Neuronal stem cell (in vitro differentiated cells): Measurements from ENCODE around the gene ARMC8. TPM values are rescaled to one million over a fixed set of nuclear protein-coding genes. Genes with fewer than 3 reads are reported as not detected.

Source experiments
- DNase-seq: peaks from one replicate; pipeline ENCODE4 v3.0.0-alpha.2; 2013; ENCODE audit warnings: low spot score
- H2AFZ ChIP-seq: one replicate; pipeline ENCODE4 v1.6.1; 2013; ENCODE audit warnings: mild to moderate bottlenecking, low read length, inconsistent platforms
- H2AK5ac ChIP-seq: 2 replicates; pipeline ENCODE4 v1.6.1; 2013; ENCODE audit warnings: low read depth, mild to moderate bottlenecking, inconsistent platforms, low read length, moderate library complexity, mixed read lengths
- H2BK120ac ChIP-seq: 2 replicates; pipeline ENCODE4 v1.6.1; 2013; ENCODE audit warnings: low read depth, mild to moderate bottlenecking, inconsistent platforms, low read length, moderate library complexity, mixed read lengths
- H2BK12ac ChIP-seq: one replicate; pipeline ENCODE4 v1.6.1; 2013; ENCODE audit warnings: low read length, inconsistent platforms
- H2BK15ac ChIP-seq: 2 replicates; pipeline ENCODE4 v1.6.1; 2013; ENCODE audit warnings: mild to moderate bottlenecking, low read length, inconsistent platforms, mixed read lengths
- H2BK5ac ChIP-seq: one replicate; pipeline ENCODE4 v1.6.1; 2013; ENCODE audit warnings: inconsistent platforms, mild to moderate bottlenecking, low read length, moderate library complexity
- H3K14ac ChIP-seq: one replicate; pipeline ENCODE4 v1.6.1; 2013; ENCODE audit warnings: low read length, inconsistent platforms
- H3K18ac ChIP-seq: 2 replicates; pipeline ENCODE4 v1.6.1; 2013; ENCODE audit warnings: low read length, inconsistent platforms
- H3K23ac ChIP-seq: 2 replicates; pipeline ENCODE4 v1.6.1; 2013; ENCODE audit warnings: low read depth, mild to moderate bottlenecking, mixed read lengths, low read length, inconsistent platforms; ENCODE audit not compliant: poor library complexity
- H3K27ac ChIP-seq: replicated peaks from 3 replicates; pipeline ENCODE4 v1.5.1; 2013; ENCODE audit warnings: low read length, inconsistent platforms
- H3K27me3 ChIP-seq, 3 experiments: 2 replicates each; pipeline ENCODE4 v1.6.1; 2013; ENCODE audit warnings: low read length in 3 of 3, mild to moderate bottlenecking in 2 of 3, inconsistent platforms in 1 of 3, low read depth in 1 of 3, mixed read lengths in 1 of 3, moderate library complexity in 1 of 3; ENCODE audit not compliant: control insufficient read depth in 3 of 3, insufficient read depth in 3 of 3
- H3K36me3 ChIP-seq, 2 donors: replicated peaks in 1 of 2; 2 replicates each; pipeline ENCODE4 v1.6.1; 2013; ENCODE audit warnings: low read length in 2 of 2; ENCODE audit not compliant: control insufficient read depth in 2 of 2, insufficient read depth in 2 of 2
- H3K4ac ChIP-seq: 2 replicates; pipeline ENCODE4 v1.6.1; 2013; ENCODE audit warnings: inconsistent platforms, mild to moderate bottlenecking, low read length, moderate library complexity
- H3K4me1 ChIP-seq, 2 donors: 1 replicate in 1 of 2; 2 replicates in 1 of 2; pipeline ENCODE4 v1.6.1; 2013; ENCODE audit warnings: low read length in 2 of 2, low read depth in 1 of 2; ENCODE audit not compliant: control insufficient read depth in 2 of 2, insufficient read depth in 1 of 2
- H3K4me2 ChIP-seq: one replicate; pipeline ENCODE4 v1.6.1; 2013; ENCODE audit warnings: mild to moderate bottlenecking, low read length, inconsistent platforms; ENCODE audit not compliant: insufficient read depth, poor library complexity, severe bottlenecking
- H3K4me3 ChIP-seq, 2 donors: 2 replicates each; pipeline ENCODE4 v1.5.1; 2013; ENCODE audit warnings: low read length in 2 of 2, mild to moderate bottlenecking in 2 of 2, inconsistent platforms in 1 of 2, moderate library complexity in 1 of 2
- H3K79me1 ChIP-seq: one replicate; pipeline ENCODE4 v1.6.1; 2013; ENCODE audit warnings: low read depth, mild to moderate bottlenecking, inconsistent platforms, low read length, moderate library complexity
- H3K9ac ChIP-seq: one replicate; pipeline ENCODE4 v1.6.1; 2013; ENCODE audit warnings: mild to moderate bottlenecking, low read depth, low read length, inconsistent platforms; ENCODE audit not compliant: poor library complexity
- H3K9me3 ChIP-seq, 2 donors: replicated peaks in 1 of 2; 2 replicates each; pipeline versions ENCODE3 to v1.6.1; 2013; ENCODE audit warnings: low read length in 2 of 2, mild to moderate bottlenecking in 2 of 2, inconsistent platforms in 1 of 2, low read depth in 1 of 2, mixed read lengths in 1 of 2, moderate library complexity in 1 of 2; ENCODE audit not compliant: control insufficient read depth in 2 of 2, insufficient read depth in 1 of 2
- H4K8ac ChIP-seq: one replicate; pipeline ENCODE4 v1.6.1; 2013; ENCODE audit warnings: low read depth, mild to moderate bottlenecking, inconsistent platforms, low read length, moderate library complexity
- H4K91ac ChIP-seq: one replicate; pipeline ENCODE4 v1.6.1; 2013; ENCODE audit warnings: low read length, low read depth, mild to moderate bottlenecking, inconsistent platforms; ENCODE audit not compliant: poor library complexity
- WGBS, 2 donors: extraction: QIAGEN DNeasy Blood & Tissue Kit; methylation state at CpG; one replicate each; pipeline ENCODE4 v1.1.7; 2013; ENCODE audit warnings: missing lambda C conversion rate in 2 of 2, mixed read lengths in 1 of 2; ENCODE audit not compliant: insufficient read length in 2 of 2, insufficient replicate concordance in 1 of 2; ENCODE audit errors: extremely low coverage in 2 of 2; 5-methylcytosine and 5-hydroxymethylcytosine counted together
- polyA plus RNA-seq, 2 experiments: library from polyadenylated mRNA; stranded (reverse); fragments of 200-250 nt; gene quantifications; one replicate each; pipeline ENCODE4 v1.2.3, GENCODE V29; 2013

Gene ARMC8
- polyA plus RNA-seq (2013, experiment 1 of 2) = 33.5 TPM
- 37.8 TPM for polyA plus RNA-seq (2013, experiment 2 of 2)

GRCh38 chr3:138187296-138188012 lies at the start of gene ARMC8:
ARMC8 (plus strand) TSS chr3:138187301; CDS start chr3:138187555, 254 bp downstream.
- H3K4me1 ChIP-seq = peaks cover 0 to 2% of the 10 kb centered on the region in 2 donors
- peak within 1 kb of the TSS; percentile 16 for H3K23ac ChIP-seq
- peak; percentile 84 for DNase-seq
- H2BK120ac ChIP-seq = no peak within 1 kb of the TSS
- peak within 1 kb of the TSS; percentile 60 for H3K14ac ChIP-seq
- peak within 1 kb of the TSS; percentile 99 for H3K18ac ChIP-seq
- H3K79me1 ChIP-seq = peaks cover 2% of the 10 kb centered on the region
- peaks cover 0 to 20% (median 6%) of the 10 kb centered on the region in 3 experiments for H3K27me3 ChIP-seq
- H3K4ac ChIP-seq = no peak within 1 kb of the TSS
- H2BK12ac ChIP-seq = no peak within 1 kb of the TSS
- peak within 1 kb of the TSS; percentile 90 for H3K27ac ChIP-seq
- peak within 1 kb of the TSS; percentile 74 for H3K4me2 ChIP-seq
- peaks cover 1 to 8% of the 10 kb centered on the region in 2 donors for H3K9me3 ChIP-seq
- peak within 1 kb of the TSS; percentile 94 for H3K9ac ChIP-seq
- peak within 1 kb of the TSS; percentile 100 for H2AFZ ChIP-seq
- H2BK15ac ChIP-seq = no peak within 1 kb of the TSS
- H3K4me3 ChIP-seq = peak within 1 kb of the TSS; percentile 92 to 98
- no peak within 1 kb of the TSS for H4K91ac ChIP-seq
- H2AK5ac ChIP-seq = no peak within 1 kb of the TSS
- peak within 1 kb of the TSS; percentile 40 for H2BK5ac ChIP-seq
- whole genome bisulfite sequencing, 2 donors = no CpG with 5 or more reads among the region's 59 CpGs
- H4K8ac ChIP-seq = no peak within 1 kb of the TSS
- H3K36me3 ChIP-seq = peaks cover 2 to 27% of the 10 kb centered on the region in 2 donors

- no peak for DNase-seq
- Histone ChIP-seq H3K4ac (no peak overlapping the region), H3K23ac (no peak overlapping the region), H2BK12ac (no peak overlapping the region), H3K9ac (no peak overlapping the region), H2AK5ac (no peak overlapping the region), H4K91ac (no peak overlapping the region), H3K27ac (no peak overlapping the region), H2BK15ac (no peak overlapping the region), H3K36me3 (no peaks in the 10 kb centered on the region), H3K27me3 (peaks cover 0 to 10% (median 0%) of the 10 kb centered on the region in 3 experiments), H3K4me2 (no peak overlapping the region), H2BK120ac (no peak overlapping the region), H3K4me1 (peaks cover 0 to 1% of the 10 kb centered on the region in 2 donors), H3K4me3 (no peak overlapping the region), H3K79me1 (no peaks in the 10 kb centered on the region), H3K14ac (no peak overlapping the region), H2AFZ (no peak overlapping the region), H3K18ac (no peak overlapping the region), H2BK5ac (no peak overlapping the region), H4K8ac (no peak overlapping the region), H3K9me3 (no peaks in the 10 kb centered on the region)
- WGBS, 2 donors = no CpG with 5 or more reads among the region's 2 CpGs
Observed at GRCh38 chr3:138137861-138138260, 49.2 kb upstream of the ARMC8 start.

GRCh38 chr3:138139691-138140090 lies 47.4 kb upstream of the ARMC8 start:
- no peak overlapping the region for H2BK5ac ChIP-seq
- H3K4ac ChIP-seq = no peak overlapping the region
- H2BK120ac ChIP-seq = no peak overlapping the region
- H4K8ac ChIP-seq = no peak overlapping the region
- H2AK5ac ChIP-seq = no peak overlapping the region
- H3K9ac ChIP-seq = no peak overlapping the region
- no CpG with 5 or more reads among the region's 2 CpGs for WGBS, 2 donors
- H3K14ac ChIP-seq = no peak overlapping the region
- H3K27me3 ChIP-seq = peaks cover 0 to 6% (median 0%) of the 10 kb centered on the region in 3 experiments
- no peaks in the 10 kb centered on the region for H3K79me1 ChIP-seq
- no peak overlapping the region for H2BK12ac ChIP-seq
- no peak overlapping the region for H3K27ac ChIP-seq
- no peak overlapping the region for H4K91ac ChIP-seq
- DNase-seq = no peak
- H3K4me3 ChIP-seq = no peak overlapping the region
- no peak overlapping the region for H3K4me2 ChIP-seq
- no peaks in the 10 kb centered on the region for H3K36me3 ChIP-seq
- H3K9me3 ChIP-seq = no peaks in the 10 kb centered on the region
- no peak overlapping the region for H2AFZ ChIP-seq
- H3K4me1 ChIP-seq = peaks cover 0 to 1% of the 10 kb centered on the region in 2 donors
- no peak overlapping the region for H3K18ac ChIP-seq
- no peak overlapping the region for H2BK15ac ChIP-seq
- H3K23ac ChIP-seq = no peak overlapping the region

GRCh38 chr3:138140940-138141339 lies 46.2 kb upstream of the ARMC8 start:
- Histone ChIP-seq H3K4me3 (no peak overlapping the region), H2BK12ac (no peak overlapping the region), H3K9me3 (no peaks in the 10 kb centered on the region), H3K18ac (no peak overlapping the region), H3K27me3 (peaks cover 0 to 6% (median 0%) of the 10 kb centered on the region in 3 experiments), H3K4me2 (no peak overlapping the region), H3K4ac (no peak overlapping the region), H2BK5ac (no peak overlapping the region), H2BK15ac (no peak overlapping the region), H2AFZ (no peak overlapping the region), H3K79me1 (no peaks in the 10 kb centered on the region), H3K9ac (no peak overlapping the region), H3K14ac (no peak overlapping the region), H3K23ac (no peak overlapping the region), H4K8ac (no peak overlapping the region), H2BK120ac (no peak overlapping the region), H3K4me1 (no peaks in the 10 kb centered on the region), H2AK5ac (no peak overlapping the region), H3K36me3 (no peaks in the 10 kb centered on the region), H3K27ac (no peak overlapping the region), H4K91ac (no peak overlapping the region)
- DNase-seq = no peak
